OCI-LY3 (cell line): Measurements from ENCODE around the gene CEACAM20.
"Not testable (repeated sequence)": the region's sequence is repeated elsewhere in the genome, so short reads cannot be mapped to it uniquely, and the experiment has no call there.

Experiments
- H2AFZ ChIP-seq: fragments of 200-600, 300-600 bp; shearing (Covaris generic); 2 replicates; pipeline ENCODE4 v1.6.0; 2014; ENCODE audit warnings: antibody characterized with exemption, low read depth, low read length
- H3K27ac ChIP-seq: fragments of 200-600, 300-600 bp; sonication (generic); 2 replicates; pipeline ENCODE4 v1.5.1; 2014; ENCODE audit warnings: mild to moderate bottlenecking, low read length, moderate library complexity, mixed read lengths
- H3K27me3 ChIP-seq: fragments of 200-600, 300-600 bp; sonication (generic); 2 replicates; pipeline ENCODE4 v1.6.1; 2014; ENCODE audit warnings: low read depth, low read length, mixed read lengths
- H3K36me3 ChIP-seq: fragments of 200-600, 300-600 bp; sonication (generic); replicated peaks from 2 replicates; pipeline ENCODE3; 2014; ENCODE audit warnings: low read depth, low read length, mixed read lengths
- H3K4me1 ChIP-seq: fragments of 300-600, 200-600 bp; sonication (generic); 2 replicates; pipeline ENCODE4 v1.6.1; 2014; ENCODE audit warnings: low read length, mixed read lengths
- H3K4me2 ChIP-seq: fragments of 200-600, 300-600 bp; sonication (generic); 2 replicates; pipeline ENCODE4 v1.6.1; 2014; ENCODE audit warnings: low read length, mixed read lengths
- H3K4me3 ChIP-seq: fragments of 300-600, 200-600 bp; sonication (generic); 2 replicates; pipeline ENCODE4 v1.5.1; 2014; ENCODE audit warnings: antibody characterized with exemption, mild to moderate bottlenecking, low read length, moderate library complexity
- H3K79me2 ChIP-seq: fragments of 300-600, 200-600 bp; shearing (Covaris generic); 2 replicates; pipeline ENCODE4 v1.6.1; 2014; ENCODE audit warnings: mild to moderate bottlenecking, low read length, mixed read lengths
- H3K9ac ChIP-seq: fragments of 300-600, 200-600 bp; shearing (Covaris generic); 2 replicates; pipeline ENCODE4 v1.6.0; 2014; ENCODE audit warnings: mild to moderate bottlenecking, low read length, moderate library complexity
- H3K9me3 ChIP-seq: fragments of 200-600, 300-600 bp; shearing (Covaris generic); 2 replicates; pipeline ENCODE4 v1.6.1; 2014; ENCODE audit warnings: low read length, mixed read lengths; ENCODE audit not compliant: insufficient read depth
- H4K20me1 ChIP-seq: fragments of 200-600, 300-600 bp; sonication (generic); 2 replicates; pipeline ENCODE4 v1.6.1; 2016; ENCODE audit warnings: low read length, mixed read lengths; ENCODE audit not compliant: insufficient read depth
- CTCF ChIP-seq: fragments of 200-600, 300-600 bp; sonication (generic); IDR thresholded peaks from 2 replicates; pipeline ENCODE4 v1.5.1; 2014; ENCODE audit warnings: antibody characterized with exemption, low read length, low read depth
- EZH2phosphoT487 ChIP-seq: fragments of 200-600 bp; shearing (Covaris generic); IDR thresholded peaks from 2 replicates; pipeline ENCODE4 v1.6.1; 2018; ENCODE audit warnings: antibody characterized with exemption, mixed run types, low read depth

The CEACAM20 gene

GRCh38 chr19:44540736-44541135, 11.3 kb upstream of the CEACAM20 start:
- TF ChIP-seq EZH2phosphoT487 = no peak
- TF ChIP-seq CTCF = no peak

GRCh38 chr19:44539991-44540390, 10.5 kb upstream of the CEACAM20 start:
- H4K20me1 ChIP-seq = no peaks in the 10 kb centered on the region
- H3K36me3 ChIP-seq = no peaks in the 10 kb centered on the region
- H3K9me3 ChIP-seq = no peaks in the 10 kb centered on the region
- H2AFZ ChIP-seq = no peak overlapping the region
- H3K4me3 ChIP-seq = no peak overlapping the region
- TF ChIP-seq CTCF = no peak
- TF ChIP-seq EZH2phosphoT487 = no peak
- 0 out of 2 replicates have a peak, but pooled peaks cover 7% of the 10 kb centered on the region for H3K27me3 ChIP-seq
- H3K9ac ChIP-seq = no peak overlapping the region
- no peaks in the 10 kb centered on the region for H3K79me2 ChIP-seq
- H3K4me1 ChIP-seq = no peaks in the 10 kb centered on the region
- no peak overlapping the region for H3K4me2 ChIP-seq
- no peak overlapping the region for H3K27ac ChIP-seq

More at GRCh38 chr19:44540736-44541135, 11.3 kb upstream of the CEACAM20 start:
- Histone ChIP-seq H3K4me2 (no peak overlapping the region), H3K27ac (no peak overlapping the region), H3K9me3 (no peaks in the 10 kb centered on the region), H3K27me3 (0 out of 2 replicates have a peak, but pooled peaks cover 7% of the 10 kb centered on the region), H3K79me2 (no peaks in the 10 kb centered on the region), H4K20me1 (no peaks in the 10 kb centered on the region), H3K4me3 (no peak overlapping the region), H3K36me3 (no peaks in the 10 kb centered on the region), H3K9ac (no peak overlapping the region), H3K4me1 (no peaks in the 10 kb centered on the region), H2AFZ (no peak overlapping the region)

- Histone ChIP-seq H3K27ac (no peak overlapping the region), H2AFZ (no peak overlapping the region), H3K4me3 (no peak overlapping the region), H3K9ac (no peak overlapping the region), H3K9me3 (no peaks in the 10 kb centered on the region), H4K20me1 (no peaks in the 10 kb centered on the region), H3K4me1 (no peaks in the 10 kb centered on the region), H3K27me3 (0 out of 2 replicates have a peak, but pooled peaks cover 6% of the 10 kb centered on the region), H3K36me3 (no peaks in the 10 kb centered on the region), H3K4me2 (no peak overlapping the region), H3K79me2 (no peaks in the 10 kb centered on the region)
- no peak for TF ChIP-seq CTCF
- TF ChIP-seq EZH2phosphoT487 = no peak
Measured at GRCh38 chr19:44539236-44539826, 9.9 kb upstream of the CEACAM20 start.

- H4K20me1 ChIP-seq, H3K27me3 ChIP-seq, H3K9ac ChIP-seq, H3K4me3 ChIP-seq, H2AFZ ChIP-seq, H3K9me3 ChIP-seq, H3K4me2 ChIP-seq, H3K4me1 ChIP-seq, H3K27ac ChIP-seq, H3K79me2 ChIP-seq, H3K36me3 ChIP-seq: not testable (repeated sequence)
Measured at GRCh38 chr19:44535361-44535760, 5.9 kb upstream of the CEACAM20 start.
